AG04450 (cell line): ENCODE measurements around the gene TTC38. TPM values are rescaled to one million over a fixed set of nuclear protein-coding genes. Genes with fewer than 3 reads are reported as not detected.

ENCODE experiments used
- CTCF ChIA-PET: fragments of 300-600, 350-600 bp; formaldehyde crosslinking; extraction: SDS; loops from one replicate; lab custom pipeline; 2022; ENCODE audit warnings: antibody characterized with exemption, inconsistent platforms; lab: Charles Lee
- POLR2A ChIA-PET: fragments of 350-600 bp; formaldehyde crosslinking; extraction: SDS; loops from one replicate; lab custom pipeline; 2021; ENCODE audit warnings: antibody characterized with exemption, inconsistent platforms; lab: Yijun Ruan, JAX
- DNase-seq: peaks from one replicate; pipeline ENCODE4 v3.0.0-alpha.2; 2011; ENCODE audit warnings: low read depth, low spot score
- H3K27ac ChIP-seq: one replicate; pipeline ENCODE4 v1.5.1; 2012; ENCODE audit warnings: low read depth, low read length, control low read depth
- H3K27me3 ChIP-seq: one replicate; pipeline ENCODE4 v1.6.0; 2012; ENCODE audit warnings: low read length; ENCODE audit not compliant: control insufficient read depth, insufficient read depth
- H3K4me3 ChIP-seq: 2 replicates; pipeline ENCODE4 v1.5.1; 2011; ENCODE audit warnings: mild to moderate bottlenecking, low read depth, low read length, control low read depth
- H3K9me3 ChIP-seq: 2 replicates; pipeline ENCODE4 v1.5.1; 2012; ENCODE audit warnings: low read length; ENCODE audit not compliant: control insufficient read depth, insufficient read depth
- CTCF ChIP-seq: IDR thresholded peaks from 2 replicates; pipeline ENCODE4 v1.5.1; 2011; ENCODE audit warnings: low read depth, low read length, control low read depth, inconsistent platforms
- polyA plus RNA-seq: library from polyadenylated mRNA; depleted of rRNA; stranded (reverse); fragments of >200 nt; gene quantifications from 2 replicates; pipeline ENCODE4 v1.2.3, GENCODE V29; 2011

Gene TTC38
- polyA plus RNA-seq, 1 experiment: 23.7 TPM

GRCh38 chr22:46315976-46316375 is 48.2 kb downstream of the TTC38 start:
- Histone ChIP-seq H3K27ac (no peak overlapping the region), H3K4me3 (no peak overlapping the region), H3K9me3 (no peaks in the 10 kb centered on the region; the same call in 1 of the 2 replicates), H3K27me3 (no peaks in the 10 kb centered on the region)
- CTCF ChIA-PET: interaction anchor here (1.1 to 7.6 kb wide), 9 partner anchors 9 to 321 kb away, joined by 3 to 78 read pairs (median 5); no protein-coding TSS in a partner anchor
- no peak for TF ChIP-seq CTCF
- DNase-seq: no peak
- POLR2A ChIA-PET: no interaction called here

DNA sequence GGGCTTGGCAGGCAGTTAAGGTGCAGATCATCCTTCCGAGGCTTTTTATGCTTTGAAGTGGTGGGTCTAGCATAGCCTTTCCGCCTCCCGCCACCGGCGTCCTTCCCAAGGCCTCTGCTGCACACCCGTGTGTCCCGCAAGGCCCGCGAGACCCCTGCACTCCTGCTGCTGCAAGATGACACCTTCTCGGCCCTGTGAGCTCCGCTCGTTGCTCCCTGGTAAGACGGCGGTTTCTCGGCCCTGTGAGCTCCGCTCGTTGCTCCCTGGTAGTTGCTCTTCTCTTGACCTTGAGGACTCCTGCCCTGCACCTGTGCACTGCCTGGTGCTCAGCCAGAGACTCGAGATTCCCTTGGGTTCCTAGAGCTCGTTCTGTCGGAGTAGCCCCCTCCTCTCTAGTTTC is 49.8 kb downstream of the TTC38 start:
- Histone ChIP-seq H3K27me3 (no peaks in the 10 kb centered on the region), H3K4me3 (no peak overlapping the region), H3K27ac (no peak overlapping the region), H3K9me3 (no peaks in the 10 kb centered on the region; the same call in 1 of the 2 replicates)
- TF ChIP-seq CTCF: no peak
- DNase-seq: no peak
- ChIA-PET CTCF (interaction anchor here (1.6 to 7.6 kb wide), 3 partner anchors 196 to 323 kb away, joined by 4 to 78 read pairs (median 47); no protein-coding TSS in a partner anchor), POLR2A (no interaction called here)

- no peaks in the 10 kb centered on the region; the same call in 1 of the 2 replicates for H3K9me3 ChIP-seq
- no peaks in the 10 kb centered on the region for H3K27me3 ChIP-seq
- no peak for TF ChIP-seq CTCF
- H3K4me3 ChIP-seq: no peak overlapping the region
- H3K27ac ChIP-seq: no peak overlapping the region
- ChIA-PET POLR2A (no interaction called here), CTCF (interaction anchor here (1.6 to 6.7 kb wide), 2 partner anchors 197 to 324 kb away, joined by 4 to 47 read pairs; no protein-coding TSS in a partner anchor)
- DNase-seq: no peak
Observed at GRCh38 chr22:46318576-46318975, 50.8 kb downstream of the TTC38 start.

GRCh38 chr22:46319319-46319718 is 51.5 kb downstream of the TTC38 start:
- CTCF ChIA-PET: interaction anchor here (1.6 kb wide), 1 partner anchor 325 kb away, joined by 4 read pairs; no protein-coding TSS in a partner anchor
- no peak for TF ChIP-seq CTCF
- Histone ChIP-seq H3K4me3 (no peak overlapping the region), H3K9me3 (no peaks in the 10 kb centered on the region; the same call in 1 of the 2 replicates), H3K27me3 (no peaks in the 10 kb centered on the region), H3K27ac (no peak overlapping the region)
- DNase-seq: no peak
- POLR2A ChIA-PET: no interaction called here

DNA sequence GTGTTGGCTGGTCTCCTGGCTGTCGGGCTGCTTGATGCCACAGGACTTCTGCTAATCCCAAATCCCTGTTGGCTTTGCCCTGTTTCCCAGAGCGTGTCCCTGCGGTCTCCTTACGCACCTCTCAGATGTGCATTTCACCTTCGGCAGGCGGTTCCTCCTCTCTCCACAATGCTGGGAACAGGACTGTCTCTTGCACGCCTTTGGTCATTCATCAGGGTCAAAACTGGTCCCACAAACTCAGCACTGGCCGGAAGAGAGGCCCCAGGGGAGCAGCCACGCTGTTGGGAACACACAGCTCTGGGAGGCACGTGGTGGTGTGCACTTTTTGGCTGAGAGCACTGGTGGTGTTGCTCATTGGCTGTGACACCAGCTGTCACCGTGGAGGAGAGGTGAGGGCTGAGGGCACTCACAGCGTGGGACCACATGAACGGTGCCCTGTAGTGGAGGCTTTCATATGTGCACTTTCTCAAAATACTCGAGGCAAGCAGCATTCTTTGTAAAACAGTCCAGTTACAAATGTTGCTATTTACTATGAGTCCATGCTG is 52.4 kb downstream of the TTC38 start:
- ChIA-PET CTCF (no interaction called here), POLR2A (no interaction called here)
- Histone ChIP-seq H3K9me3 (no peaks in the 10 kb centered on the region; the same call in 1 of the 2 replicates), H3K27ac (no peak overlapping the region), H3K27me3 (no peaks in the 10 kb centered on the region), H3K4me3 (no peak overlapping the region)
- no peak for DNase-seq
- TF ChIP-seq CTCF: no peak
